Measurements from ENCODE around the gene P4HB.

Gene P4HB

DNA sequence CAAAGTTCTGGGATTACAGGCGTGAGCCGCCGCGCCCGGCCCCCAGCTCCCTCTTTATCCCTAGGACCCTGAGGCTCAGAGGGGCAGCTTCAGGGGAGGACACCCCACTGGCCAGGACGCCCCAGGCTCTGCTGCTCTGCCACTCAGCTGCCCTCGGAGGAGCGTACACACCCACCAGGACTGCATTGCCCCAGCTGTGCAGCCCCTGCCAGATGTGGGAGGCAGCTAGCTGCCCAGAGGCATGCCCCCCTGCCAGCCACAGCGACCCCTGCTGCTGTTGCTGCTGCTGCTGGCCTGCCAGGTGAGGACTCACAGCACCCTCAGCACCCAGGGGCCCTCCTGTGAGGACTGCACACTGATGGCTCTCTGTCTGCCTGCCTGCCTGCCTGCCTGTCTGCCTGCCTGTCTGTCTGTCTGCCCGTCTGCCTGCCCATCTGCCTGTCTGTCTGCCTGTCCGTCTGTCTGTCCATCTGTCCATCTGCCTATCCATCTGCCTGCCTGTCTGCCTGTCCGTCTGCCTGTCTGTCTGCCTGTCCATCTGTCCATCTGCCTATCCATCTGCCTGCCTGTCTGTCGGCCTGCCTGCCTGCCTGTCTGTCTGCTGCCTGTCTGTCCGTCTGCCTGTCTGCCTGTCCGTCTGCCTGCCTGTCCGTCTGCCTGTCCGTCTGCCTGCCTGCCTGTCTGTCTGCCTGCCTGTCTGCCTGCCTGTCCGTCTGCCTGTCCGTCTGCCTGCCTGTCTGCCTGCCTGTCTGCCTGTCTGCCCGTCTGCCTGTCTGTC, 51.4 kb downstream of the P4HB start:
- no peak for DNase-seq

DNA sequence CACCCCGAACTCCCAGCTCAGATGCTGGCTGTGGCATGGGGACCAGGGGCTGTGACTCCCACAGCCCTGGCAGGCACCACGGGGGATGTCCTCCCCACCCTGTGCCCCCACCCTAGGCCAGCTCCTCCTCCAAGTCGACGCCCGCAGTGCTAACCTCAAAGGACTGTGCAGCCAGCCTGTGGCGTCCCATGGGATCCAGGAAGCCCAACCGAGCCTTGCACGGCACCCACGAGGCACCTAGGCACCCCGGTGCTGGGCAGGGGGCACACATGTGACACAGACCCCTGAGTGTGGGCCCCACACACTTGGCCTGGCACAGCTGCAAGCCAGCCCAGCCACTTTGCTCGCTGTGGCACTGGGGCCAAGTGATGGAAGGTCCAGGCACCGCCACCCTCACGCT, 52.5 kb downstream of the P4HB start:
- no peak for DNase-seq

DNA sequence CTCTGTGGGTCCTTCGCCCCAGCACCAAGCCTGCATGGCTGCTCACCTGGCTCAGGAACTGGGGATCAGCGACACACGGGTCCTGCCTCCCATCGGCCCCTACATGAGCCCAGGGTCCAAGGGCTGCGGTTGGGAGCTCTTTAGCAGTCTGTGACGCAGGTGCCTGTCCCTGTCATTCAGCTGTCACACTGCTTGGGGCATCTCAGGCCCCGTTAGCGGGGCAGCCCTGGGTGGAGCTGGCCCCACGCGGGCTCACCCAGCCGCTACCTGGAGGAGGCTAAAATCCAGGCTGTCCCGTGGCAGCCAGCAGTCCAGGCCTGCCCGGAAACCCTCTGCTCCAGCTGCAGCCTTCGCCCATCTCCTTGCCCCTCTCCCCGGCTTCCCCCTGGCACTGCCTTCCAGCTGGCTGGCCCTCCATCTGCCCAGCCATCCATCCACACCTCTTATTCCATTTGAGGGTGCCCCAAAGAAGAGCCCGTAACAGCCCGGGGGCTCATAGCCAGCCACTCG, 53.1 kb downstream of the P4HB start:
- no peak for DNase-seq

DNA sequence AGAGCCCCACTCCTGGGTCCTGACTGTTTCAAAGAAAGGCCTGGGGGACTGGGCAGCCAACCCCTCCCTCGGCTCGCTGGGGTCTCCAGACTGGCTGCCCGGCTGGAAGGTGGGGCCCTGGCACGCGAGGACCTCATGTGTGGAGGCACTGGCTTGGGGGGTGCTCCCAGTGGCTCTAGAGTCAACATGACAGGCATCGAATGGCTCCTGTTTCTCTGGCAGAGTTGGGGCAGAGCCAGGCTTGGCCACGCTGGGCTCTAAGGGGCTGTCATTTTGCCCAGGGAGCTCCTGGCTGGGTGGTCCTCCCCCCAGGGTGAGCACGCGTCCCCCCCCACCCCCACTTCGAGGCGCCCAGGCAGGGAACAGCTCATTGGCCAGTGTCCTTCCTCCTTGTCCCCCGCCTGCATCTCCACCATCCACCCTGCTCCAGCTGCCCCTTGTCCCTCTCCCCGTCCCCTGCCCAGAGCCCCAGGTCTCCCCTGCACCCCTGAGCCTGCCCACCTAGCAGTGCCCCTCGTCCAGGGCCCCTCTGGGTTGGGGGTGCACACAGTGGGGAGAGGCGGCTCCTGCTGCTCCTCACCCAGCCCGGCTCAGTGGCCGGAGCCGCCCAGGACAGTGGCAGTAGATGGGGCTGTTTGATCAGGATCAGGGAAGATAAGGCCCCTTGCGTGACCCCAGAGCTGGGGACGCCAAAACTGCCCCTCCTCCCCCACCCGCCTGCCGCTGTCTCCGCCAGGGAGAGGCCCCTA, 53.7 kb downstream of the P4HB start:
- no peak for DNase-seq

DNA sequence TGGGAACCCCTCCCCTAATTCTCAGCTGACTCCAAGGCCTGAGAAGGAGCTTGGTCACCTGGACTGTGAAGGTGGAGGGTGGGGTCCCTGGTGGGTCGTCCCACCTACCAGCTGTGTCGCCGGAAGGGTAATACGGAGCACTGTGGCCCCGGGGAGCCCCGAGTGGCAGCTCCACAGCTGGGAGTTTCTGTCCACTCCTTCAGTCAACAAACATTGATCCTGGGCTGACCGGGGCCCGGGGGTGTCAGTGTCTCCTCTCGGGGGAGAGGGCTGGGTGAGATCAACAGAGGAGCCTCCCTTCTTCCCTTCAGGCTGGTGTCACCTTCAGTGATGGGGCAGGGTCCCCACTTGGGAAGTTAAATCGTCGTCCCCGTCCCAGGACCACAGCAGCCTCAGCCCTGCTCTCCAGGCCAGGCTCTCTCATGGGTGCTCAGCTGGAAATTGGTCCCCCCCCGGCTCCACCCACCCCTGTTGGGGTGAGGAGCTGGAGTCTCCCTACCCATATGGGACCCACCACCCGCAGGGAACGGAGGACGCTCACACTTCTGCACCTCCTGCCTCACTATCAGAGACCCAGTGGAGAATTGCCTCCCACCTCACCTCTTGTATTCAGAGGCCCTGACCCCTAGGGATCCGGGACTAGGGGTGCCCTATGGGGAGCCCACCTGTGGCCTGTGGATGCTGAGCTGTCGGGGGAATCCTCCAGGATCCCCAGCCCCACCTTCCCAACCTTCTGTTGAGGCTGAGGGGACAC, 54.5 kb downstream of the P4HB start:
- no peak for DNase-seq

DNA sequence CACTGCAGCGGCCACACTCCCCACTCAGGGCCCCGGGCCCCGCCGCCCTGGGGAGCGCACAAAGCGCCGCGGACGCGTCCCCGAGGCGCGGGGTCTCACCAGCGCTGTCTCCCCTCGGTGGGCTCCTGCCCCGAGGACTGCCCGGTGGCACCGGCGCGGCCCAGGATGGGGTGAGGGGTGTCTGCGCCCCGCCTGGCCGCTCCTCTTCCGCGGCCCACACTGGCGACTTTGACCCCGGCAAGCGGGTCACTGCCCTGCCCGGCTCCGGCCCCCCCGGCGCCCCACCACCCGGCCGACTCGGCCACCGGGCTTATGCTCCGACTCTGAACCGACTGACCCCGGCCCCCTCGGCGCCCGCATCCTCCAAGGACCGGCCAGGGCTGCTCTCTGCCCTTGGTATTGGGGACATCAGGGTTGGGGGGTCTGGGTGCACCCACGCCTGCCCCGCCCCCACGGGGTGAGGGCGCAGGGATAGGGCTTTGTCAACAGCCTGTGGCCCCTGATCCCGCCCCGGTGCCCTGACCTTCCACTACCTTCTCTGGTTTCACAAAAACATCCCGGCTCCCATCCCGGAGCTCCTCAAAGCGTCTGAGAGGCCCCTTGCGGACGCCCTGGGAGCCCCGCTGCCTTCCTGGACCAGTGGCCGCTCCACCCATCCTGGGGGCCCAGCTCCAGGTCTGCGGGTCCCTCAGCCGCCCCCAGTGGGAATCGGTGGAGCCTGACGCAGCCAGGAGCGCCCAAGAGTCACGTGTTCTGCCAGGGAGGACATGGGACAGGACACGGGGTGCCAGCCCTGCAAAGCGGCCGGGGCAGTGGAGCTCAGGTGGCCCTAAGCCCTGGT, 55.6 kb downstream of the P4HB start:
- DNase-seq = no peak

DNA sequence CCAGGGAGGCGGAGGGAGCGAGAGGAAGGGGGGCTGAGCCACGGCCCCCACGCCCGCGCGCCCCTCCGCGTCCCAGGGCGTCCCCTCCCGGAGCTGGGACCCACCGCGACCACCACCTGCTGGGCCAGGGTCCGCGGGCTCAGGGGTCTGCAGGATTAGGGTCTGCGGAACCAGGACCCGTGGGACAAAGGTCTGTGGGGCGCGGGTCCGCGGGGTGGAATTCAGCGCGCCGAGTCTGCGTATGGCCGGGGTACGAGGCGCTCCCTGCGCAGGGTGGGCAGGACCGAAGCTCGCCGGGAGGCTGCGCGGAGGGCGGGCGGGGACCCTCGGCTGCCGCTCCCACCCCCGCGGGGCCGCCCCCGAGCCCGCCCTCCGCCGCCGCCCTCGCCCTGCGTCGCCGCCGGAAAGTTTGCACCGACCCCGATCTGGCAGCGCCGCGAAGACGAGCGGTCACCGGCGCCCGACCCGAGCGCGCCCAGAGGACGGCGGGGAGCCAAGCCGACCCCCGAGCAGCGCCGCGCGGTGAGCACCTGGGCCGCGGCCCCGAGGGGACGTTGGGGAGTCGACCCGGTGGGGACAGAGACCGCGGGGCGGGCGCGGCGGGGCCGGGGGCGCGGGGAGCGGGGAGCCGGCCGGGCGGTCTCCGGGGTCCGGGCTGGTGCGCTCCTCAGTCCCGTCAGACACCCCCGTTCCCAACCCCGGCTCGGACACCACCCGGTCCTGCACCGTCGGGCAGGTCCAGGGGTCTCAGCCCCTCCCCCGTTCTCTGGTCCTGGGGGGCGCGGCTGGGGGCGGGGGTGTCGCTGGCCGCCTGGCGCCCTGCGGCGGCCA, 56.4 kb downstream of the P4HB start, which contains the start of gene GCGR:
Gene GCGR, plus strand, starts transcription at position 423 of the 831 bp plus-strand sequence. CDS start 4,869 bp downstream, outside the sequence.
- no peak for DNase-seq

DNA sequence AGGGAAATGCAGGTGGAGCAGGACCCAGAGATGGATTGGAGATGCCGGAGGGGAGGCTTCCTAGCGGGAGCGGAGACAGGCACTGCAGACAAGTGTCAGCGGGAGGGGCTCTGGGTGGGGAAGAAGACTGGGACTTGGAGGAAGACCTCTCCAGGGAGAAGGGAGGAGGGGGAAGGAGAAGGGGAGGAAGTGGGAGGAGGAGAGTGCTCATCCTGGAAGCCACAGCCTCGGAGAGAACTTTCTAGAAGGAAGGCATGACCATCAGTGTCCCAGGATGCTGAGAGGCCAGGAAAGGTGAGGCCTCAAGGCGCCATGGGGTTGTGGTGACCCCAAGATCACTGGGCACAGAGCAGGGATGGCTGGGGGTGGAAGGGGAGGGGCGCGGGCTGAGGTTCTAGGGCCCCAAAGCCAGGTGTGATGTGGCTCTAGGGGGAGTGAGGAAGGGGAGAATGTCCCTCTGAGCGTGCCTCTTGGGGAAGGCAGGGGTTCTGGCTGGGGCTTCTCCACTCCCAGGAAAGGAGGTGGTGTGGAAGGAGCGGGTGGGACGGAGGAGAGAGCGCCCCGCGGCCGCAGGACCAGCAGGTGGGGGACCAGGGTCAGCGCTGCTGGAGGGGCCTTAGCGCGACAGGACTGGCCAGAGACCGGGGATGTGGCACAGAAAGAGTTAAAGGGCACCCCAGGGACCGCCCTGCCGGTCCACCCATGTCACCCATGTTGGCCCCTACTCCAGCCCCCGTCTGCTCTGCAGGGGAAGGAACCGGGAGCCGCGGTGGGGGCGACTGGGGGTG, 57.3 kb downstream of the P4HB start:
- no peak for DNase-seq

DNA sequence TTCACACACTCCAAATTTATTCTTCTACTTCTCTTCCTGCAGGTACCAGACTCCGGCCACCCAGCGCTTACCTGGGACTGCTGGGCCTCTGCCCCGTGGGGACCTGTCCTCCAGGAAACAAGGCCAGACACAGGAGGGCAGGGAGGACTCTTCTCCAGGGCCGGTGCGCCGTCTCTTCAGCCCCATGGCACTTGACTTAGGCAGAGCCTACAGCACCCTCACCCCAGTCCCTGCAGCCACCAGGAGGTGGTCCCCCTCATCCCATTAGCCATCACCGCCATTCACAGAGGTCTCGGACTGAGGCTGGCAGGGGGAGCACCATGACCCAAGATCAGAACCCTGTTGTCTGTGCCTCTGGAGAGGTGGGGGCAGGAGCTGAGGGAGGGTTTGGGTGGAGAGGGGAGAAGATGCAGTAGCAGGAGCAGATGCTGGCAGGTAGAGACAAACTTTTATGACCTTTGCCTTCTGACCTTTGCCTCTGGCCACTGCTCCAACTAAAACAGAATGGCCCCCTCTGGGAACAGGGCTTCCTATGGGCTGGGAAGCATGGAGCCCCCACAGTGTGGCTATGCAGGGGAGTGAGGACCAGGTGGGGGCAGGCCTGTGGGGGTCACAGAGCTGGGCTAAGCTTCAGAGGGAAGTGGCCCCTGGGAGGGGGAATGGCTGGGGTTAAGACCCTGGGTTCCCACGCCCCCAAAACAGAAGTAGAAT, 58.1 kb downstream of the P4HB start:
- DNase-seq = no peak

DNA sequence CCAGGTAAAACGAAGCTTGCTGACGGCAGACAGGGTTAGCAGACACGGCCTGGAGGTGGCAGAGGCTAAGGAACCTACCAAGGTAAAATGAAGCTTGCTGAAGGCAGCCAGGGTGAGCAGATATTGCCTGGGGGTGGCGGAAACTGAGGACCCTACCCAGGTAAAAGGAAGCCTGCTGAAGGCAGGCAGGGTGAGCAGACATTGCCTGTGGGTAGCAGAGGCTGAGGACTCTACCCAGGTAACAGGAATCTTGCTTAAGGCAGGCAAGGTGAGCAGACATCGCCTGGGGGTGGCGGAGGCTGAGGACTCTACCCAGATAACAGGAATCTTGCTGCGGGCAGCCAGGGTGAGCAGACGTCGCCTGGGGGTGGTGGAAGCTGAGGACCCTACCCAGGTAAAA, 59.0 kb downstream of the P4HB start:
- no peak for DNase-seq

DNA sequence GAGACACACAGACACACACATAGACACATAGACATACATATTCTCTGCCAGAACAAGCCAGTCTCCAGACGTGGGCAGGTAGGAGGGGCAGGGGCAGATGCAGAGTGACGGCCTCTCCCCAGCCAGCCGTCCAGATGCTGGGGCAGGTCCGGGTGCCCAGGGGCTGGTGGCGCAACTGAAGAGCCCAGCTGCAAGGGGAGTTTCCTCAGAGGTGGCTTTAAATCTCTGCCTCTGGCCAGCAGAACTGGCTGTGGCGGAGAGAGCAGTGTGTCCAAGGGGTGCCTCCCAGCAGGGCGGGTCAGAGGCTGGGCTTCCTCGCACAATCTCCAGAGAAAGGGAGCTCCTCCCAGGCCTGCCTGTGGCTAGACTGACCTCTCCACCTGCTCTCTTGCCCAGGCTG, 65.8 kb downstream of the P4HB start:
- DNase-seq = no peak

DNA sequence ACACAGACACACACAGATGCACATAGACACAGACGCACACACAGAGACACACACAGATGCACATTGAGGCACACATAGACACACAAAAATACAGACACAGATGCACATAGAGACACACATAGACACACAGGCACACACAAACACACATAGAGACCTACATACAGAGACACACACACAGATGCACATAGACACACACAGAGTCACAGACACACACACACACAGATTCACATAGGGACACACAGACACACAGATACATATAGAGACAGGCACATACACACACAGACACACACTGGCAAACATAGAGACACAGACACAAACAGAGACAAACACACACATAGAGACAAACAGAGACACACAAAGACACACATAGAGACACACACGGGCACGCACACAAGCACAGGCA, 66.3 kb downstream of the P4HB start:
- no peak for DNase-seq

All from effector CD8-positive, alpha-beta T cell (primary cell).